K562 (cell line): ENCODE measurements around the gene IGSF23. TPM values are rescaled to one million over a fixed set of nuclear protein-coding genes. Genes with fewer than 3 reads are reported as not detected.

ENCODE experiments used
- CBFA2T2 ChIP-seq: fragments of 450-650 bp; conservative IDR thresholded peaks from 2 replicates; pipeline ENCODE4 v1.6.1; 2017; ENCODE audit warnings: mild to moderate bottlenecking
- CTBP1 ChIP-seq: fragments of 450-650 bp; IDR thresholded peaks from 2 replicates; pipeline ENCODE4 v1.6.1; 2016; ENCODE audit warnings: borderline replicate concordance
- DIDO1 ChIP-seq: fragments of 450-650 bp; IDR thresholded peaks from 2 replicates; pipeline ENCODE4 v1.6.1; 2016; ENCODE audit warnings: low read depth, missing biosample characterization, missing genetic modification characterization
- ETV5 ChIP-seq: sonication (generic); formaldehyde crosslinking; IDR thresholded peaks from 2 replicates; pipeline ENCODE4 v1.4.0; 2020; ENCODE audit warnings: low read depth, mild to moderate bottlenecking, missing genetic modification reagents
- GTF2B ChIP-seq: IDR thresholded peaks from 2 replicates; pipeline ENCODE4 v1.6.1; 2011; ENCODE audit not compliant: insufficient read length; ENCODE audit errors: extremely low read depth
- IRF1 ChIP-seq: sonication (generic); formaldehyde crosslinking; IDR thresholded peaks from 2 replicates; pipeline ENCODE4 v1.8.0; 2022; ENCODE audit warnings: missing genetic modification reagents, mild to moderate bottlenecking, borderline replicate concordance
- KLF1 ChIP-seq: fragments of 450-650 bp; IDR thresholded peaks from 2 replicates; pipeline ENCODE4 v1.6.1; 2016; ENCODE audit warnings: missing genetic modification characterization, missing compliant biosample characterization
- KLF6 ChIP-seq: fragments of 250-450 bp; sonication (Bioruptor Pico); IDR thresholded peaks from 2 replicates; pipeline ENCODE4 v1.4.0; 2020; ENCODE audit warnings: mild to moderate bottlenecking, moderate library complexity, borderline replicate concordance
- NFIC ChIP-seq: fragments of 450-650 bp; IDR thresholded peaks from 2 replicates; pipeline ENCODE4 v1.6.1; 2017; ENCODE audit warnings: mild to moderate bottlenecking, inconsistent platforms
- POLR3G ChIP-seq: IDR thresholded peaks from 2 replicates; pipeline ENCODE4 v1.6.1; 2011; ENCODE audit not compliant: insufficient read length, insufficient replicate concordance; ENCODE audit errors: extremely low read depth
- POU5F1 ChIP-seq: fragments of 150-350 bp; IDR thresholded peaks from 2 replicates; pipeline ENCODE4 v1.6.1; 2014; ENCODE audit warnings: borderline replicate concordance, low read length, low read depth, mild to moderate bottlenecking; ENCODE audit not compliant: partially characterized antibody
- SMAD2 ChIP-seq: fragments of 150-350 bp; IDR thresholded peaks from 2 replicates; pipeline ENCODE4 v1.6.1; 2014; ENCODE audit warnings: low read depth, mild to moderate bottlenecking, low read length
- SMAD3 ChIP-seq: fragments of 450-650 bp; formaldehyde crosslinking; conservative IDR thresholded peaks from 2 replicates; pipeline ENCODE4 v1.4.0; 2020; ENCODE audit warnings: mild to moderate bottlenecking
- THRB ChIP-seq: fragments of 450-650 bp; formaldehyde crosslinking; conservative IDR thresholded peaks from 2 replicates; pipeline ENCODE4 v1.4.0; 2022; ENCODE audit warnings: mild to moderate bottlenecking, missing genetic modification characterization
- VEZF1 ChIP-seq: fragments of 200-800 bp; sonication (Bioruptor generic); IDR thresholded peaks from 2 replicates; pipeline ENCODE4 v1.6.1; 2017; ENCODE audit warnings: missing genetic modification characterization, missing compliant biosample characterization
- ZBTB17 ChIP-seq: fragments of 450-650 bp; formaldehyde crosslinking; IDR thresholded peaks from 2 replicates; pipeline ENCODE4 v1.4.0; 2020; ENCODE audit warnings: mild to moderate bottlenecking
- ZKSCAN1 ChIP-seq: fragments of 150-350 bp; IDR thresholded peaks from 2 replicates; pipeline ENCODE4 v1.6.1; 2016; ENCODE audit warnings: low read depth, low read length
- ZNF121 ChIP-seq: sonication (generic); formaldehyde crosslinking; conservative IDR thresholded peaks from 2 replicates; pipeline ENCODE4 v1.8.0; 2022; ENCODE audit warnings: missing genetic modification reagents
- ZNF197 ChIP-seq: fragments of 200-800 bp; sonication (Bioruptor generic); IDR thresholded peaks from 2 replicates; pipeline ENCODE4 v1.6.1; 2016; ENCODE audit warnings: low read depth, missing genetic modification characterization, missing compliant biosample characterization
- ZNF347 ChIP-seq: fragments of 450-650 bp; formaldehyde crosslinking; IDR thresholded peaks from 2 replicates; pipeline ENCODE4 v1.4.0; 2020; ENCODE audit warnings: low read depth, mild to moderate bottlenecking, moderate library complexity
- ZNF551 ChIP-seq: fragments of 250-450 bp; sonication (Bioruptor Pico); IDR thresholded peaks from 2 replicates; pipeline ENCODE4 v1.5.0; 2021; ENCODE audit warnings: mild to moderate bottlenecking, moderate library complexity
- ZNF639 ChIP-seq, 2 experiments: fragments of 200-800 bp in 1 of 2; sonication (Bioruptor generic) in 1 of 2; sonication (generic) in 1 of 2; formaldehyde crosslinking in 1 of 2; IDR thresholded peaks in 1 of 2; conservative IDR thresholded peaks in 1 of 2; 2 replicates each; pipeline versions ENCODE4 v1.5.0 to v1.6.1; 2016 to 2020; ENCODE audit warnings: missing compliant biosample characterization in 1 of 2, missing genetic modification characterization in 1 of 2, missing genetic modification reagents in 1 of 2
- polyA plus RNA-seq, 8 experiments: library from polyadenylated mRNA; depleted of rRNA in 4 of 8; stranded (reverse) in 5 of 8; unstranded in 3 of 8; fragments of >200 nt; fragmentation: Nextera tagmentation in 2 of 8; fragmentation: Illumina TruSeq in 1 of 8; extraction: Ambion mirVana in 2 of 8; extraction: Trizol in 1 of 8; gene quantifications; 2 replicates each; pipeline versions ENCODE4 v1.2.1 to v1.2.3, GENCODE V29; 2011 to 2014; ENCODE audit warnings: inconsistent platforms in 1 of 8, missing spikeins in 1 of 8
- total RNA-seq, 7 experiments: library from RNA; depleted of rRNA in 6 of 7; stranded (reverse); fragments of >200 nt in 6 of 7; fragmentation: Illumina TruSeq in 2 of 7; extraction: Trizol in 2 of 7; gene quantifications; 2 replicates each; pipeline versions ENCODE4 v1.2.1 to v1.2.3, GENCODE V29; 2011 to 2021; ENCODE audit warnings: low replicate concordance in 1 of 7

Gene IGSF23
- total and polyA plus RNA-seq, 9 of the 15 experiments (the other 6 are each of a cell fraction or from before 2014, with no cell fraction given): not detected

- TF ChIP-seq VEZF1 (CRISPR knock-in tag) (peak; percentile 48), KLF6 (CRISPR knock-in tag) (0 out of 2 replicates have a peak, but pooled peaks have one; percentile 33), GTF2B (no peak), ZNF551 (CRISPR knock-in tag) (no peak), CTBP1 (peak; percentile 51; the same call in 1 of the 2 replicates), ZNF121 (CRISPR knock-in tag) (no peak), ZNF347 (CRISPR knock-in tag) (no peak), SMAD3 (0 out of 2 replicates have a peak, but pooled peaks have one; percentile 72), NFIC (peak; percentile 71), THRB (CRISPR knock-in tag) (no peak), ZNF197 (CRISPR knock-in tag) (peak; percentile 28; the same call in 1 of the 2 replicates), ZNF639 (CRISPR knock-in tag; conservative IDR thresholded peaks at IDR 0.05 in 1 of 2, IDR thresholded peaks at IDR 0.05 in 1 of 2) (no peak; a peak in 1 of 4 replicates), KLF1 (tag) (peak; percentile 66; the same call in 1 of the 2 replicates), CBFA2T2 (peak; percentile 92), DIDO1 (tag) (no peak), POU5F1 (no peak), SMAD2 (no peak), ZKSCAN1 (no peak), POLR3G (no peak), ETV5 (CRISPR knock-in tag) (peak; percentile 51; the same call in 1 of the 2 replicates), IRF1 (CRISPR knock-in tag) (no peak), ZBTB17 (CRISPR knock-in tag) (0 out of 2 replicates have a peak, but pooled peaks have one; percentile 14)
These were observed 22.9 kb upstream of the IGSF23 start (continued) for GRCh38 chr19:44590245-44591059.
